Measurements from ENCODE around the gene LCA5L. TPM values are rescaled to one million over a fixed set of nuclear protein-coding genes. Genes with fewer than 3 reads are reported as not detected.

Gene LCA5L
- total RNA-seq, 1 donor from 2014 or later, result 0.23 TPM

GRCh38 chr21:39367783-39368182, 77.8 kb downstream of the LCA5L start:
- no peak for DNase-seq (ENCODE audit: low read depth)
- no peak for TF ChIP-seq CTCF (conservative IDR thresholded peaks at IDR 0.05; ENCODE audit: low read depth, low read length)
- no peak overlapping the region for H3K4me3 ChIP-seq (ENCODE audit: low read depth, low read length)

- TF ChIP-seq CTCF (conservative IDR thresholded peaks at IDR 0.05; ENCODE audit: low read depth, low read length), result no peak
- H3K4me3 ChIP-seq (ENCODE audit: low read depth, low read length), result no peak overlapping the region
- DNase-seq (ENCODE audit: low read depth), result no peak
Measured at GRCh38 chr21:39366563-39366962, 79.0 kb downstream of the LCA5L start.

- DNase-seq (ENCODE audit: low read depth), result no peak
- no peak for TF ChIP-seq CTCF (conservative IDR thresholded peaks at IDR 0.05; ENCODE audit: low read depth, low read length)
- no peak overlapping the region for H3K4me3 ChIP-seq (ENCODE audit: low read depth, low read length)
Measured at GRCh38 chr21:39364949-39365348, 80.6 kb downstream of the LCA5L start.

GRCh38 chr21:39363607-39364555, 81.7 kb downstream of the LCA5L start:
- DNase-seq (ENCODE audit: low read depth), result no peak
- TF ChIP-seq CTCF (conservative IDR thresholded peaks at IDR 0.05; ENCODE audit: low read depth, low read length), result no peak
- no peak overlapping the region for H3K4me3 ChIP-seq (ENCODE audit: low read depth, low read length)

GRCh38 chr21:39362733-39363132, 82.8 kb downstream of the LCA5L start:
- H3K4me3 ChIP-seq (ENCODE audit: low read depth, low read length), result no peak overlapping the region
- no peak for DNase-seq (ENCODE audit: low read depth)
- TF ChIP-seq CTCF (conservative IDR thresholded peaks at IDR 0.05; ENCODE audit: low read depth, low read length), result no peak

GRCh38 chr21:39359382-39359781, 86.2 kb downstream of the LCA5L start:
- no peak for DNase-seq (ENCODE audit: low read depth)
- TF ChIP-seq CTCF (conservative IDR thresholded peaks at IDR 0.05; ENCODE audit: low read depth, low read length), result no peak
- H3K4me3 ChIP-seq (ENCODE audit: low read depth, low read length), result no peak overlapping the region

Other genes starting within 250 kb of the LCA5L start
- 12.5 and 19.5 TPM in 2 replicates for gene BRWD1, start 132.1 kb downstream of the LCA5L start, total RNA-seq
- 376 and 475 TPM in 2 replicates for gene HMGN1, start 96.7 kb downstream of the LCA5L start, total RNA-seq
- 0.63 and 1.0 TPM in 2 replicates for gene SH3BGR, start 6.2 kb upstream of the LCA5L start, total RNA-seq
- 3.6 and 7.8 TPM in 2 replicates for gene B3GALT5, start 167.2 kb upstream of the LCA5L start, total RNA-seq